ENCODE data around the gene TTLL13.
A peak's percentile ranks its signal among the peaks of the same experiment; 100 is the strongest.

DNA sequence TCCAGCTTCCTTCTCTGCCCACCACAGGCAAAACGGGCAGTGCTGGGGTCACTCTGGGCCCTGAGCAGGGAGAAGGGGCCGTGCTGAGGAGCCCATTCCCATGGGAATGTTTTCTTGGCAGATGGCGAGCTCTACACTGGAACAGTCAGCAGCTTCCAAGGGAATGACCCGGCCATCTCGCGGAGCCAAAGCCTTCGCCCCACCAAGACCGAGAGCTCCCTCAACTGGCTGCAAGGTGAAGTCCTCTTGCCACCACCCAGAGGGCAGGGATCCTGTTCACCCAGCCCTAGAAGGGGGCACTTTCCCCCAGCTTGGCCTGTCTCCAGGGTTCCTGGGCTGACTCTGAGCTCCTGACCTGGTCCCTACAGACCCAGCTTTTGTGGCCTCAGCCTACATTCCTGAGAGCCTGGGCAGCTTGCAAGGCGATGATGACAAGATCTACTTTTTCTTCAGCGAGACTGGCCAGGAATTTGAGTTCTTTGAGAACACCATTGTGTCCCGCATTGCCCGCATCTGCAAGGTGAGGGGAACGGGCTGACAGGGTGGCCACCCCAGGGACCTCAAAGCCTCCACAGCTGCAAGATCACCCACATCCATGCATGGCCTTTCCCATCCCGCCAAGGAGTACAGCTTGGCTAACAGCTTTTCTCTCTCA, 28.0 kb upstream of the TTLL13 start:
- TF ChIP-seq, protein P1, sequence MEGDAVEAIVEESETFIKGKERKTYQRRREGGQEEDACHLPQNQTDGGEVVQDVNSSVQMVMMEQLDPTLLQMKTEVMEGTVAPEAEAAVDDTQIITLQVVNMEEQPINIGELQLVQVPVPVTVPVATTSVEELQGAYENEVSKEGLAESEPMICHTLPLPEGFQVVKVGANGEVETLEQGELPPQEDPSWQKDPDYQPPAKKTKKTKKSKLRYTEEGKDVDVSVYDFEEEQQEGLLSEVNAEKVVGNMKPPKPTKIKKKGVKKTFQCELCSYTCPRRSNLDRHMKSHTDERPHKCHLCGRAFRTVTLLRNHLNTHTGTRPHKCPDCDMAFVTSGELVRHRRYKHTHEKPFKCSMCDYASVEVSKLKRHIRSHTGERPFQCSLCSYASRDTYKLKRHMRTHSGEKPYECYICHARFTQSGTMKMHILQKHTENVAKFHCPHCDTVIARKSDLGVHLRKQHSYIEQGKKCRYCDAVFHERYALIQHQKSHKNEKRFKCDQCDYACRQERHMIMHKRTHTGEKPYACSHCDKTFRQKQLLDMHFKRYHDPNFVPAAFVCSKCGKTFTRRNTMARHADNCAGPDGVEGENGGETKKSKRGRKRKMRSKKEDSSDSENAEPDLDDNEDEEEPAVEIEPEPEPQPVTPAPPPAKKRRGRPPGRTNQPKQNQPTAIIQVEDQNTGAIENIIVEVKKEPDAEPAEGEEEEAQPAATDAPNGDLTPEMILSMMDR (conservative IDR thresholded peaks at IDR 0.05; ENCODE audit: low read depth, low read length), result peak; percentile 69
- TF ChIP-seq EZH2 (IDR thresholded peaks at IDR 0.05; ENCODE audit: low read length, unreplicated experiment), result no peak
- TF ChIP-seq EZH2phosphoT487 (IDR thresholded peaks at IDR 0.05; ENCODE audit: borderline replicate concordance, low read length), result no peak
